PC-3 (cell line): ENCODE results near the gene EVL.

ENCODE experiments used
- CTCF ChIP-seq: fragments of 300-600 bp; sonication (generic); conservative IDR thresholded peaks from 2 replicates; pipeline ENCODE4 v1.5.1; 2017; ENCODE audit warnings: antibody characterized with exemption, low read depth, mild to moderate bottlenecking, low read length
- EZH2 ChIP-seq: fragments of 300-600 bp; sonication (generic); IDR thresholded peaks from one replicate; pipeline ENCODE4 v1.6.1; 2017; ENCODE audit warnings: antibody characterized with exemption, mild to moderate bottlenecking, low read length; ENCODE audit not compliant: unreplicated experiment

DNA sequence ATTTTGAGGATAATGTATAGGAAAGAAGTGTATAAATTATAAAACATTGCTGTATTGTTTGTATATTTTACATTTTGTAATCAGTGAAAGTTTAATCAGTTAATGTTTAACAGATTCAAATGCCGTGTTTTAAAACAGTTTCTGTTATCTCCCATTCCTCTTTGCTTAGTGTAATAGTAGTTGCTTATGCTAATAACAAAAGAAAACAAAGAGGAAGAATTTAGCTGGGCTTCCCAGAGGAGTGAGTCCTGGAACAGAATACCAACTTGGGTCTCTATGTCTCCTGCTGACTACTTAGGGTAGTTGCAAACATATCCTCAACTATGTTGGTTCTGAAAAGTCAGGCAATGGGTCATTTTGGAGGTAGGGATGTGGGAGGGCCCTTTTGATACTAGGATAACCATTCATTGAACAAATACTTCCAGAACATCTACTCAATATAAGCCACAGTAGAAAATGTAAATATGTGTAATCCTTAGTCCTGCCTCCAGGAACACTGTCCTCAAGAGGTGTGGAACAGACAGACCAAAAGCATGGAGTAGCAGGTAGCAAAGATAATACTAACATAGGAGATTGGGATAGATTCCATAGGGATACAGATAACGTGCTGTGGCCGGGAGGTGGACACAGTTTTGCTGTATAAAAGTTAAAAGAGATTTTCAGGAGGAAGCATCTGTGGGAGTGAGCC, 36.1 kb upstream of the EVL start:
- TF ChIP-seq CTCF: no peak
- no peak for TF ChIP-seq EZH2
